Measurements from ENCODE around the gene ZC3HAV1. TPM values are rescaled to one million over a fixed set of nuclear protein-coding genes. Genes with fewer than 3 reads are reported as not detected.

The ZC3HAV1 gene
- total and polyA plus RNA-seq, 2 of the 13 experiments (the other 11 are each of a cell fraction or from before 2014, with no cell fraction given), result 12.7 to 23.7 TPM

- TF ChIP-seq TARDBP (CRISPR knock-in tag; IDR thresholded peaks at IDR 0.05), result peak; percentile 87; the same call in 1 of the 2 replicates
- TF ChIP-seq NBN (conservative IDR thresholded peaks at IDR 0.05), result no peak
- TF ChIP-seq KLF15 (CRISPR knock-in tag; IDR thresholded peaks at IDR 0.05; ENCODE audit: borderline replicate concordance), result no peak
- peak; percentile 61 for TF ChIP-seq PAXIP1 (CRISPR knock-in tag; conservative IDR thresholded peaks at IDR 0.05)
- TF ChIP-seq RBM22 (optimal IDR thresholded peaks at IDR 0.05; ENCODE audit: low read length), result peak; percentile 94
- TF ChIP-seq ZNF256 (CRISPR knock-in tag; conservative IDR thresholded peaks at IDR 0.05), result 0 out of 2 replicates have a peak, but pooled peaks have one; percentile 68
- peak; percentile 86 for TF ChIP-seq ZNF225 (CRISPR knock-in tag; IDR thresholded peaks at IDR 0.05)
- TF ChIP-seq ZNF546 (CRISPR knock-in tag; conservative IDR thresholded peaks at IDR 0.05), result peak; percentile 34; the same call in 1 of the 2 replicates
- TF ChIP-seq TFDP2 (CRISPR knock-in tag; IDR thresholded peaks at IDR 0.05), result peak; percentile 87
- TF ChIP-seq CCAR2 (optimal IDR thresholded peaks at IDR 0.05; ENCODE audit: low read depth, low read length), result peak; percentile 64
- TF ChIP-seq ZNF280B (CRISPR knock-in tag; IDR thresholded peaks at IDR 0.05; ENCODE audit: borderline replicate concordance), result 0 out of 2 replicates have a peak, but pooled peaks have one; percentile 61
- no peak for TF ChIP-seq PRPF4 (IDR thresholded peaks at IDR 0.05; ENCODE audit: low read depth, low read length, poor library complexity, severe bottlenecking)
- TF ChIP-seq ZNF784 (CRISPR knock-in tag; IDR thresholded peaks at IDR 0.05; ENCODE audit: borderline replicate concordance), result peak; percentile 80; the same call in 1 of the 2 replicates
- TF ChIP-seq ZNF788 (CRISPR knock-in tag; IDR thresholded peaks at IDR 0.05; ENCODE audit: borderline replicate concordance), result peak; percentile 96
- peak; percentile 93 for TF ChIP-seq TFDP1 (CRISPR knock-in tag; IDR thresholded peaks at IDR 0.05; ENCODE audit: borderline replicate concordance)
- 0 out of 2 replicates have a peak, but pooled peaks have one; percentile 47 for TF ChIP-seq GLI4 (CRISPR knock-in tag; IDR thresholded peaks at IDR 0.05; ENCODE audit: borderline replicate concordance)
- 0 out of 2 replicates have a peak, but pooled peaks have one; percentile 74 for TF ChIP-seq ZBTB44 (CRISPR knock-in tag; IDR thresholded peaks at IDR 0.05)
Observed at GRCh38 chr7:139133335-139134139, 24.0 kb upstream of the ZC3HAV1 start (continued).
